GM21529 (cell line): ENCODE results near the gene KIF27.
"Not testable (repeated sequence)": the region's sequence is repeated elsewhere in the genome, so short reads cannot be mapped to it uniquely, and the experiment has no call there.

Experiments
- ATAC-seq: cut with Tn5 transposase; IDR thresholded peaks from one replicate; pipeline ENCODE4 v1.9.1; 2021; ENCODE audit not compliant: unreplicated experiment

KIF27 gene

DNA sequence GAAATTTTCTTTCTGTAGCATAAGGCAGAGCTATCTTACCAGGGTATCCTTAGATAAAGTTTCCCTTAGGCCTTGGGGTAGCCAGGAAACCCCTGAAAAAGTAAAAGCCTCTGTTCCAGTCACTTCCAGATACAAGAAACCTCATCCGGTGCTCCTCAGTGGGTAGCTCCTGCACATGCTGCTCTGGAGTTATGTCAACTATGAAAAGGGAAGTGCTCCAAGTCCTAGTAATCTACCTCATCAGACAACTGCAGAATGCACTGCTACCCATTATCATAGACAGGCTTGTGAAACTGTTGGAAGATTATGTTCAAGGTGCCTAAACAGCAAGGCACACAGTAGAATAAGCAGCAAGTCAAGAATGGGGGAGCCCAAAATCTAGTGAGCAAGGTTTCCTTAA is 112.0 kb downstream of the KIF27 start:
- not testable (repeated sequence) for ATAC-seq

DNA sequence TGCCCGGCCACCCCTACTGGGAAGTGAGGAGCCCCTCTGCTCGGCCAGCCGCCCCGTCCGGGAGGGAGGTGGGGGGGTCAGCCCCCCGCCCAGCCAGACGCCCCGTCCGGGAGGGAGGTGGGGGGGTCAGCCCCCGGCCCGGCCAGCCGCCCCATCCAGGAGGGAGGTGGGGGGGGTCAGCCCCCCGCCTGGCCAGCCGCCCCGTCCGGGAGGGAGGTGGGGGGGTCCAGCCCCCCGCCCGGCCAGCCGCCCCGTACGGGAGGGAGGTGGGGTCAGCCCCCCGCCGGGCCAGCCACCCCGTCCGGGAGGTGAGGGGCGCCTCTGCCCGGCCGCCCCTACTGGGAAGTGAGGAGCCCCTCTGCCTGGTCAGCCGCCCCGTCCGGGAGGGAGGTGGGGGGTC is 116.8 kb downstream of the KIF27 start:
- not testable (repeated sequence) for ATAC-seq

DNA sequence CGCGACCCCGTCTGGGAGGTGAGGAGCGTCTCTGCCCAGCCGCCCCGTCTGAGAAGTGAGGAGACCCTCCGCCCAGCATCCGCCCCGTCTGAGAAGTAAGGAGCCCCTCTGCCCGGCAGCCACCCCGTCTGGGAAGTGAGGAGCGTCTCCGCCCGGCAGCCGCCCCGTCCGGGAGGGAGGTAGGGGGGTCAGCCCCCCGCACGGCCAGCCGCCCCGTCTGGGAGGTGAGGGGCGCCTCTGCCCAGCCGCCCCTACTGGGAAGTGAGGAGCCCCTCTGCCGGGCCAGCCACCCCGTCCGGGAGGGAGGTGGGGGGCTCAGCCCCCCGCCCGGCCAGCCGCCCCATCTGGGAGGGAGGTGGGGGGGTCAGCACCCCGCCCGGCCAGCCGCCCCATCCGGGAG is 117.3 kb downstream of the KIF27 start:
- not testable (repeated sequence) for ATAC-seq

DNA sequence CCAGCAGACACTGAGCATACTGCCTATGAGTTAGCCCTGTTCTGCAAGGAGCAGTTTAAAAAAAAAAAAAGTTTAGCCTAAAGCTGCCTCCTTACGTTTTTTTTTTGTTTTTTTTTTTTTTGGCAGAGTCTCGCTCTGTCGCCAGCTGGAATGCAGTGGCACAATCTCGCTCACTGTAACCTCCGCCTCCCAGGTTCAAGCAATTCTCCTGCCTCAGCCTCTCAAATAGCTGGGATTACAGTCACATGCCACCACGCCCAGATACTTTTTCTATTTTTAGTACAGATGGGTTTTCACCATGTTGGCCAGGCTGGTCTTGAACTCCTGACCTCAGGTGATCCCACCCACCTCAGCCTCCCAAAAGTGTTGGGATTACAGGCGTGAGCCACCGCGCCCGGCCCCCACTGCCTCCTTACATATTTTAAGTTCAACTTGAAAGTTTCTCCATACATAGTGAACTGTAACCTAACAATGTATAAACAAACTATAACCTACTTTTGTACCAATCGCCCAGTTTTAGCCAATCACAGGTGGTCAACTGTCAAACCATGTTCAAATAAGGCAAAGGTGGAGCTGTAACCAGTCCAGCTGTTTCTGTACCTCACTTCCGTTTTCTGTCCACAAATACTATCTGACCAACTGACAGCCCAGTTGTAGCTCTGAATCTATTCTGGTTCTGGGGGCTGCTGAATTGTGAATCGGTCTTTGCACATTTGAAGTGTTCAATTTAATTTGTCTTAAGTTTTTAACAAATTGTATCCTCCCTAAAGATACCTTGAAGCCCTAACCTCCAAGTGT is 120.8 kb downstream of the KIF27 start:
- no peak for ATAC-seq

DNA sequence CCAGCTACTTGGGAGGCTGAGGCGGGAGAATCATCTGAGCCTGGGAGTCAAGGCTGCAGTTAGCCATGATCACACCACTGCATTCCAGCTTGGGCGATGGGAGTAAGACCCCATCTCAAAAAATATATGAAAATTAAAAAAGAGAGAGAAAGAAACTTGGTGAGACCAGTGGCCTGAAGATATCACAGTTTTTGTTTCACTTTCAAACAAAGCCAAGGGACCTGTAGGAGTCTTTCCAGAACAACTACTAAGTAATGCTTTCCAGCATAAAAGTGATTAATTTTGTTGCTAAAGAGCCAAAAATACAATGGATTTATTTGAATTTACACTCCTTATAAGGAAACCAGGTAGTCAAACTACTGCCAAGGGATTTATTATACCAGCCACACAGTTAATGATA is 127.2 kb downstream of the KIF27 start:
- ATAC-seq = no peak

DNA sequence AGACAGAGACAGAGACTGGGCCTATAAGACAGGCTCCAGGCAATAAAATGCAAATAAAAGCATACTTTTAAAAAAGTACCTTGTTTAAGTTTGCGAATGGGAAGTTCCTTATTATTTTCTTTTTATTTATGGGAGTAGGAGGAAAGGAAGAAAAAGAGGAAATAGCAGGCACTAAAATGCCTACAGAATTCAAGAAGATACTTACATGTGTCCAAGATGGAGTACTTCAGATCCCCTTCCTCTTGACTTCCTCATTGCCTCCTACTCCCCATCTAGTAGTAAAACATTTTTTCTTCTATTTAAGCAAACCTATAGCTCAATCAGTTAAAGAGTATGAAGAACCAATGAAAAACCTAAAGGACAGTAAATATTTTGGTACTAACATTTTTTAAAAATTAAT is 128.5 kb downstream of the KIF27 start:
- no peak for ATAC-seq
